PFSK-1 (cell line): ENCODE results near the gene FAM169A.

Source experiments
- FOXP2 ChIP-seq: optimal IDR thresholded peaks from 2 replicates; pipeline ENCODE3; 2011; ENCODE audit warnings: borderline replicate concordance, control low read depth, inconsistent platforms; ENCODE audit not compliant: insufficient read depth; ENCODE audit errors: extremely low read length, extremely low read depth
- POLR2AphosphoS5 ChIP-seq: IDR thresholded peaks from 2 replicates; pipeline ENCODE4 v1.6.1; 2012; ENCODE audit warnings: low read depth, mild to moderate bottlenecking, control low read depth, low read length, moderate library complexity
- REST ChIP-seq, 2 experiments: IDR thresholded peaks; 2 replicates each; pipeline versions ENCODE4 v1.6.1 to v1.8.0; 2011 to 2012; ENCODE audit warnings: low read depth in 2 of 2, low read length in 2 of 2, control low read depth in 1 of 2, inconsistent platforms in 1 of 2, mild to moderate bottlenecking in 1 of 2, moderate library complexity in 1 of 2; ENCODE audit not compliant: insufficient read depth in 1 of 2
- SIN3A ChIP-seq: IDR thresholded peaks from 2 replicates; pipeline ENCODE4 v1.6.1; 2012; ENCODE audit warnings: mild to moderate bottlenecking, low read length, moderate library complexity, borderline replicate concordance; ENCODE audit not compliant: insufficient read depth
- TAF1 ChIP-seq: IDR thresholded peaks from 2 replicates; pipeline ENCODE4 v1.6.1; 2012; ENCODE audit warnings: low read length, control low read depth, borderline replicate concordance; ENCODE audit not compliant: insufficient read depth

Gene FAM169A

GRCh38 chr5:74895906-74896305, 29.7 kb upstream of the FAM169A start:
- TF ChIP-seq POLR2AphosphoS5, result no peak
- no peak for TF ChIP-seq TAF1
- no peak for TF ChIP-seq REST (IDR thresholded peaks at IDR 0.05; ENCODE audit: insufficient read depth in 1 of 2, low read depth in 2 of 2, low read length in 2 of 2)
- TF ChIP-seq FOXP2, result no peak
- no peak for TF ChIP-seq SIN3A

- TF ChIP-seq FOXP2 (no peak), SIN3A (no peak), POLR2AphosphoS5 (no peak), REST (IDR thresholded peaks at IDR 0.05; ENCODE audit: insufficient read depth in 1 of 2, low read depth in 2 of 2, low read length in 2 of 2) (no peak), TAF1 (no peak)
Measured at GRCh38 chr5:74894351-74894750, 28.2 kb upstream of the FAM169A start.

- TF ChIP-seq FOXP2 (no peak), TAF1 (no peak), SIN3A (no peak), REST (IDR thresholded peaks at IDR 0.05; ENCODE audit: insufficient read depth in 1 of 2, low read depth in 2 of 2, low read length in 2 of 2) (no peak), POLR2AphosphoS5 (no peak)
Measured at GRCh38 chr5:74892921-74893320, 26.7 kb upstream of the FAM169A start.

- TF ChIP-seq FOXP2 (no peak), TAF1 (no peak), POLR2AphosphoS5 (no peak), SIN3A (no peak), REST (IDR thresholded peaks at IDR 0.05; ENCODE audit: insufficient read depth in 1 of 2, low read depth in 2 of 2, low read length in 2 of 2) (no peak)
Measured at GRCh38 chr5:74889523-74890105, 23.4 kb upstream of the FAM169A start.

GRCh38 chr5:74888117-74888516, 21.9 kb upstream of the FAM169A start:
- TF ChIP-seq TAF1, result no peak
- TF ChIP-seq POLR2AphosphoS5, result no peak

GRCh38 chr5:74885170-74885569, 19.0 kb upstream of the FAM169A start:
- TF ChIP-seq SIN3A (no peak), POLR2AphosphoS5 (no peak), TAF1 (no peak), REST (IDR thresholded peaks at IDR 0.05; ENCODE audit: insufficient read depth in 1 of 2, low read depth in 2 of 2, low read length in 2 of 2) (no peak), FOXP2 (no peak)
